22Rv1 (cell line): ENCODE measurements around the gene DTNB.

Source experiments
- H3K27ac ChIP-seq: fragments of 450-650 bp; 2 replicates; pipeline ENCODE4 v1.5.1; 2017
- ZFX ChIP-seq: fragments of 450-650 bp; IDR thresholded peaks from 2 replicates; pipeline ENCODE4 v1.6.1; 2017; ENCODE audit warnings: antibody characterized with exemption, borderline replicate concordance
- TF ChIP-seq, protein P1 (sequence below): fragments of 450-650 bp; IDR thresholded peaks from 2 replicates; pipeline ENCODE4 v1.5.1; 2017; ENCODE audit warnings: mild to moderate bottlenecking

Gene DTNB

DNA sequence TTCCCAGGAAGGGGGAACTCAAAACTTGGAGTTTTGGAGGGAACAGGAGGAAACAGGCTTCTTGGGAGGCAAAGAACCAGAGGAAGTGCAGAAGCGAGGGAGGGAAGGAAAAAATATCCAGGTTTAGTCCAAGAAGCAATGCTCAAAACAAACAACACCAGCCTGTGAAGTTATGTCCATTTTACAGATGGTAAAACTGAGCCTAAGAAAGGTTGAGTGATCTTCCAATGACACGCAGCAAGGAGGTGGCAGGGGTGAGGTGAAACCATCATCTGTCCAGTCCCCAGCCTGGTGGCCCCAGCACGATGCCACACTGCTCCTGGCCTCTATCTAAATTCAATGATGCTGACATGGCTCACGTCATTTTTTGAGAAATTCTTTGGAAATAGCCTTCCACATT is 342.4 kb downstream of the DTNB start:
- H3K27ac ChIP-seq: no peak overlapping the region
- no peak for TF ChIP-seq ZFX
- TF ChIP-seq, protein P1, sequence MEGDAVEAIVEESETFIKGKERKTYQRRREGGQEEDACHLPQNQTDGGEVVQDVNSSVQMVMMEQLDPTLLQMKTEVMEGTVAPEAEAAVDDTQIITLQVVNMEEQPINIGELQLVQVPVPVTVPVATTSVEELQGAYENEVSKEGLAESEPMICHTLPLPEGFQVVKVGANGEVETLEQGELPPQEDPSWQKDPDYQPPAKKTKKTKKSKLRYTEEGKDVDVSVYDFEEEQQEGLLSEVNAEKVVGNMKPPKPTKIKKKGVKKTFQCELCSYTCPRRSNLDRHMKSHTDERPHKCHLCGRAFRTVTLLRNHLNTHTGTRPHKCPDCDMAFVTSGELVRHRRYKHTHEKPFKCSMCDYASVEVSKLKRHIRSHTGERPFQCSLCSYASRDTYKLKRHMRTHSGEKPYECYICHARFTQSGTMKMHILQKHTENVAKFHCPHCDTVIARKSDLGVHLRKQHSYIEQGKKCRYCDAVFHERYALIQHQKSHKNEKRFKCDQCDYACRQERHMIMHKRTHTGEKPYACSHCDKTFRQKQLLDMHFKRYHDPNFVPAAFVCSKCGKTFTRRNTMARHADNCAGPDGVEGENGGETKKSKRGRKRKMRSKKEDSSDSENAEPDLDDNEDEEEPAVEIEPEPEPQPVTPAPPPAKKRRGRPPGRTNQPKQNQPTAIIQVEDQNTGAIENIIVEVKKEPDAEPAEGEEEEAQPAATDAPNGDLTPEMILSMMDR: no peak

DNA sequence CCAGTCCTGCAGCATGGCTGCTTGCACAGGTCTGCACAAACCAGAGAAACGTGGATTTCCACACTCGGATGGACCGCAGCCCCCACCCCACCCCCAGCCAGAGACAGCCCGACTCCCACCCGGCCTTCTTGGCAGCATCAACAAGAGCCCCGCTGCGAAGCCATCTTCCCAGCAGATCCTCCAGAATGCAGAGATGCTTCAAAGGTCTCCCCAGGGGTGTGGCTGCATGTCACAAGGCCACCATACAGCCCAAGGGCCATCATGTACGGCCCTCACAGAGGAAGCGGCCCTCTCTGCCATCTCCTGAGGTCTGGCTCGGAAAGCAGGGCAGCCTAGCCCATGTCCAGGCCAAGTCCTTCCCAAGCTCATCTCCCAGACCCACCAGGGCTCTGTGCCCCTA is 343.1 kb downstream of the DTNB start:
- H3K27ac ChIP-seq: no peak overlapping the region
- TF ChIP-seq, protein P1: no peak
- TF ChIP-seq ZFX: no peak

GRCh38 chr2:25328152-25329085 is 345.0 kb downstream of the DTNB start:
- TF ChIP-seq ZFX: no peak
- TF ChIP-seq, protein P1: no peak
- H3K27ac ChIP-seq: no peak overlapping the region
